Measurements from ENCODE around the gene RAB31. TPM values are rescaled to one million over a fixed set of nuclear protein-coding genes. Genes with fewer than 3 reads are reported as not detected.

RAB31 gene
- total RNA-seq, 1 experiment from 2014 or later = 32.9 TPM

- TF ChIP-seq ARID4B (CRISPR knock-in tag; IDR thresholded peaks at IDR 0.05; ENCODE audit: borderline replicate concordance) = no peak
- no peak for TF ChIP-seq CREB1 (CRISPR knock-in tag; IDR thresholded peaks at IDR 0.05)
- TF ChIP-seq, protein P1, sequence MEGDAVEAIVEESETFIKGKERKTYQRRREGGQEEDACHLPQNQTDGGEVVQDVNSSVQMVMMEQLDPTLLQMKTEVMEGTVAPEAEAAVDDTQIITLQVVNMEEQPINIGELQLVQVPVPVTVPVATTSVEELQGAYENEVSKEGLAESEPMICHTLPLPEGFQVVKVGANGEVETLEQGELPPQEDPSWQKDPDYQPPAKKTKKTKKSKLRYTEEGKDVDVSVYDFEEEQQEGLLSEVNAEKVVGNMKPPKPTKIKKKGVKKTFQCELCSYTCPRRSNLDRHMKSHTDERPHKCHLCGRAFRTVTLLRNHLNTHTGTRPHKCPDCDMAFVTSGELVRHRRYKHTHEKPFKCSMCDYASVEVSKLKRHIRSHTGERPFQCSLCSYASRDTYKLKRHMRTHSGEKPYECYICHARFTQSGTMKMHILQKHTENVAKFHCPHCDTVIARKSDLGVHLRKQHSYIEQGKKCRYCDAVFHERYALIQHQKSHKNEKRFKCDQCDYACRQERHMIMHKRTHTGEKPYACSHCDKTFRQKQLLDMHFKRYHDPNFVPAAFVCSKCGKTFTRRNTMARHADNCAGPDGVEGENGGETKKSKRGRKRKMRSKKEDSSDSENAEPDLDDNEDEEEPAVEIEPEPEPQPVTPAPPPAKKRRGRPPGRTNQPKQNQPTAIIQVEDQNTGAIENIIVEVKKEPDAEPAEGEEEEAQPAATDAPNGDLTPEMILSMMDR (IDR thresholded peaks at IDR 0.05) = no peak
- TF ChIP-seq IRF2 (CRISPR knock-in tag; IDR thresholded peaks at IDR 0.05; ENCODE audit: borderline replicate concordance, low read depth) = no peak
- TF ChIP-seq RORB (CRISPR knock-in tag; IDR thresholded peaks at IDR 0.05) = no peak
- no peak for TF ChIP-seq NFYB (CRISPR knock-in tag; conservative IDR thresholded peaks at IDR 0.05; ENCODE audit: low read depth)
- TF ChIP-seq JUN (CRISPR knock-in tag; IDR thresholded peaks at IDR 0.05) = no peak
Measured at GRCh38 chr18:9736286-9736835, 28.3 kb downstream of the RAB31 start (continued).

DNA sequence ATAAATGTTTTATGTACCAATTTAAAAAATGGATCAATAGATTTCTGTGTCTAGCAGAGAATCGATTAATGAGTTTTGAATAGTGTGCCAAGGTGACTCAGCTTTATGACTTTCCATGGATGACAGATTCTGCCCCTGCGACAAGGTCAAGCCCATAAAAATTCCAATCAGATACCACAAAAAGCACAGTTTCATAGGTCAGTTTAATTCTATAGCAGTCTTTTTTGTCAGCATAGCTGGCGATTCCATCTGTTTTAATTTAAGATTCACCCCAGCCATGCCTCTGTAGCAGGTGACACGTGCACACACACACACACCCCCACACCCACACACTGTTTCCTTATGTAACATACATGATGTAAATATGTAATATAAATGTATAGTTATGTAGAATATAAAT is 28.9 kb downstream of the RAB31 start:
- DNase-seq (ENCODE audit: low spot score) (no peak), ATAC-seq (no peak)
- H3K36me3 Mint-ChIP-seq = no peaks in the 10 kb centered on the region
- CTCF ChIA-PET = interaction anchor here (1.6 kb wide), 1 partner anchor 162 kb away, joined by 5 read pairs; no protein-coding TSS in a partner anchor
- H3K4me1 Mint-ChIP-seq = peaks cover 25% of the 10 kb centered on the region
- H3K4me3 Mint-ChIP-seq = no peak overlapping the region
- no peak overlapping the region for H3K27ac Mint-ChIP-seq
- H3K27me3 Mint-ChIP-seq (ENCODE audit: low read depth) = no peaks in the 10 kb centered on the region
- POLR2A ChIA-PET = no interaction called here
- H3K9me3 Mint-ChIP-seq = no peaks in the 10 kb centered on the region
- TF ChIP-seq GTF2I (CRISPR knock-in tag; conservative IDR thresholded peaks at IDR 0.05) (no peak), CBFB (CRISPR knock-in tag; IDR thresholded peaks at IDR 0.05; ENCODE audit: low read depth) (no peak), ZNF532 (CRISPR knock-in tag; IDR thresholded peaks at IDR 0.05; ENCODE audit: borderline replicate concordance) (no peak), PRDM15 (CRISPR knock-in tag; IDR thresholded peaks at IDR 0.05) (no peak), MAX (CRISPR knock-in tag; IDR thresholded peaks at IDR 0.05) (no peak), ATF1 (CRISPR knock-in tag; IDR thresholded peaks at IDR 0.05) (no peak), FOXJ3 (CRISPR knock-in tag; IDR thresholded peaks at IDR 0.05; ENCODE audit: borderline replicate concordance) (no peak), ATF3 (CRISPR knock-in tag; conservative IDR thresholded peaks at IDR 0.05) (no peak)
- TF ChIP-seq, protein P2, sequence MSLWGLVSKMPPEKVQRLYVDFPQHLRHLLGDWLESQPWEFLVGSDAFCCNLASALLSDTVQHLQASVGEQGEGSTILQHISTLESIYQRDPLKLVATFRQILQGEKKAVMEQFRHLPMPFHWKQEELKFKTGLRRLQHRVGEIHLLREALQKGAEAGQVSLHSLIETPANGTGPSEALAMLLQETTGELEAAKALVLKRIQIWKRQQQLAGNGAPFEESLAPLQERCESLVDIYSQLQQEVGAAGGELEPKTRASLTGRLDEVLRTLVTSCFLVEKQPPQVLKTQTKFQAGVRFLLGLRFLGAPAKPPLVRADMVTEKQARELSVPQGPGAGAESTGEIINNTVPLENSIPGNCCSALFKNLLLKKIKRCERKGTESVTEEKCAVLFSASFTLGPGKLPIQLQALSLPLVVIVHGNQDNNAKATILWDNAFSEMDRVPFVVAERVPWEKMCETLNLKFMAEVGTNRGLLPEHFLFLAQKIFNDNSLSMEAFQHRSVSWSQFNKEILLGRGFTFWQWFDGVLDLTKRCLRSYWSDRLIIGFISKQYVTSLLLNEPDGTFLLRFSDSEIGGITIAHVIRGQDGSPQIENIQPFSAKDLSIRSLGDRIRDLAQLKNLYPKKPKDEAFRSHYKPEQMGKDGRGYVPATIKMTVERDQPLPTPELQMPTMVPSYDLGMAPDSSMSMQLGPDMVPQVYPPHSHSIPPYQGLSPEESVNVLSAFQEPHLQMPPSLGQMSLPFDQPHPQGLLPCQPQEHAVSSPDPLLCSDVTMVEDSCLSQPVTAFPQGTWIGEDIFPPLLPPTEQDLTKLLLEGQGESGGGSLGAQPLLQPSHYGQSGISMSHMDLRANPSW (CRISPR knock-in tag; conservative IDR thresholded peaks at IDR 0.05; ENCODE audit: low read depth) = no peak
- TF ChIP-seq, protein P3, sequence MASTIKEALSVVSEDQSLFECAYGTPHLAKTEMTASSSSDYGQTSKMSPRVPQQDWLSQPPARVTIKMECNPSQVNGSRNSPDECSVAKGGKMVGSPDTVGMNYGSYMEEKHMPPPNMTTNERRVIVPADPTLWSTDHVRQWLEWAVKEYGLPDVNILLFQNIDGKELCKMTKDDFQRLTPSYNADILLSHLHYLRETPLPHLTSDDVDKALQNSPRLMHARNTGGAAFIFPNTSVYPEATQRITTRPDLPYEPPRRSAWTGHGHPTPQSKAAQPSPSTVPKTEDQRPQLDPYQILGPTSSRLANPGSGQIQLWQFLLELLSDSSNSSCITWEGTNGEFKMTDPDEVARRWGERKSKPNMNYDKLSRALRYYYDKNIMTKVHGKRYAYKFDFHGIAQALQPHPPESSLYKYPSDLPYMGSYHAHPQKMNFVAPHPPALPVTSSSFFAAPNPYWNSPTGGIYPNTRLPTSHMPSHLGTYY (CRISPR knock-in tag; IDR thresholded peaks at IDR 0.05) = no peak

Data from WTC11 (cell line).